ENCODE data around the gene ACER3. TPM values are rescaled to one million over a fixed set of nuclear protein-coding genes. Genes with fewer than 3 reads are reported as not detected.

ACER3 gene
- total RNA-seq, 1 experiment from 2014 or later, result 13.9 TPM

DNA sequence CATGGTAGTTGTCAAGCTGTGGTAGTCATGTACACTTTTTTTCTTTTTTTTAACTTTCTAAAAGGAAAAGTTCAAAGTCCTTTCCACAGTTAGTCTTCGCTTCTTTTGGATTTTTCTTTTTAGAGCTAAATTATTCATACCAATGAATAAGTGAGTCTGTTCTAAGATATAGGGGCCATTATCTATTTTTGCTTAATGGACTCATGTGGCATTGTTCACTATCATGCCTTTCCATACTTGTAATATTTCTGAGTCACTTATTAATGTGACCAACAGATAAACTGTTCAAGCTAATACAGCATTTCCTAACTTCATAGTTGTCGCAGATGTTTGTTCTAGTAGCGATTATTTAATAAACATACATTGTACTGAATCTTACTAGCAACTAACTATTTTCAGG, 165.5 kb downstream of the ACER3 start:
- no peak for DNase-seq (ENCODE audit: low read depth in 1 of 2, low spot score in 2 of 2)
- Histone ChIP-seq H3K27ac (no peak overlapping the region), H3K4me1 (replicated peaks) (peaks cover 2% of the 10 kb centered on the region), H3K4me3 (no peak overlapping the region), H3K9me3 (replicated peaks) (no peaks in the 10 kb centered on the region), H3K27me3 (replicated peaks) (no peaks in the 10 kb centered on the region), H3K36me3 (no peaks in the 10 kb centered on the region)

- Histone ChIP-seq H3K4me3 (no peak overlapping the region), H3K27ac (no peak overlapping the region), H3K36me3 (no peaks in the 10 kb centered on the region), H3K4me1 (replicated peaks) (no peaks in the 10 kb centered on the region; the same call in 1 of the 2 replicates), H3K27me3 (replicated peaks) (no peaks in the 10 kb centered on the region), H3K9me3 (replicated peaks) (no peaks in the 10 kb centered on the region)
- no peak for DNase-seq (ENCODE audit: low read depth in 1 of 2, low spot score in 2 of 2)
Observed at GRCh38 chr11:77026743-77027142, 166.0 kb downstream of the ACER3 start.

GRCh38 chr11:77027275-77027674, 166.6 kb downstream of the ACER3 start:
- no peaks in the 10 kb centered on the region; the same call in 1 of the 2 replicates for H3K4me1 ChIP-seq (replicated peaks)
- H3K27ac ChIP-seq, result no peak overlapping the region
- H3K9me3 ChIP-seq (replicated peaks), result no peaks in the 10 kb centered on the region
- no peaks in the 10 kb centered on the region for H3K36me3 ChIP-seq
- no peak for DNase-seq (ENCODE audit: low read depth in 1 of 2, low spot score in 2 of 2)
- H3K4me3 ChIP-seq, result no peak overlapping the region
- no peaks in the 10 kb centered on the region for H3K27me3 ChIP-seq (replicated peaks)

DNA sequence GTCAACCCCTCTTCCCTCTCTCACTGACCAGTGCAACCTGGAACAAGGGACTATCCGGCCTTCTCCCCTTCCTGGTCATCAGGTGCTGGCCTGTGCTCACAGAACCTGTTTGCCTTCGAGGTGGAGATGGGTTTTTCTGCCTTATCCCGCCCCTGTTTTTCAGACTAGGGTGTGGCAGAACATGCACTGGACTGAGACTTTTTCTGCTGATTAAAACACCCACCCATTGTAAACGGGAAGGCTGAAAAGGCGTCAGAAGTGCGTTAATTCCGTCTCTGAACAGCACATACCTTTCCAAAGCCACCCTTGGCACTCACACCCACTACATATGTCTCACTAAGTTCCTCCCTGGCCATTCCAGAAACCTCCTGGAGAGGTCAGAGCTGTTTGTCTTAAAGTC, 169.1 kb downstream of the ACER3 start:
- Histone ChIP-seq H3K4me3 (no peak overlapping the region), H3K4me1 (replicated peaks) (no peaks in the 10 kb centered on the region; the same call in 1 of the 2 replicates), H3K27me3 (replicated peaks) (no peaks in the 10 kb centered on the region), H3K27ac (no peak overlapping the region), H3K36me3 (no peaks in the 10 kb centered on the region), H3K9me3 (replicated peaks) (no peaks in the 10 kb centered on the region)
- DNase-seq (ENCODE audit: low read depth in 1 of 2, low spot score in 2 of 2), result no peak

DNA sequence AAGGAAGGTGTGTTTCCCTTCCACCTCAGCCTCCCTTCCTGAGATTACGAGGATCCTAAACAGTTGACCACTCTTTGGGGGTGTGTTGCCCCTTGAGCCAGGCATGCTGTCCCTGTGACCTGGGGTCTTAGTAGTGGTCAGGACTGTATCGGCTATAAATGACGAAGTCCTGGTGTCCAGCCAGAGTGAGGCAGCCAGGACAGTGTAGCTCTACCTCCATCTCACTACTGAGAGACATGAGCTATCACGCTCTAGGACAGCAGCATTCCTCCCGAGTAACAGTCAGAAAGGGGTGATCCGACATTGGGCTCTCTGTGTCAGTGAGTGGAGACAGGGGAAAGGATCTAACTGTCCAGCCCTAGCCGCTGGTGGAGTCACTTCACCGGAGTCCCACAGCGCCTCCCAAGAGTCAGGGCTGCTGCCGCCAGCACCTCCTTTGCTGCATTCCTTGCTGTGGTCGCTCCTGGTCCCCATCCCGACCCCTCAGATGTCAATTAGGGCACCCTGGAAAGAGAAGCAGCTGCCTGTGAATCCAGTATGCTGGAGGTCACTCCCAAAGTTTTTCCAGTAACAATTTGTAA, 170.2 kb downstream of the ACER3 start:
- H3K27ac ChIP-seq, result no peak overlapping the region
- DNase-seq (ENCODE audit: low read depth in 1 of 2, low spot score in 2 of 2), result no peak

GRCh38 chr11:77031599-77031998, 170.9 kb downstream of the ACER3 start:
- Histone ChIP-seq H3K36me3 (no peaks in the 10 kb centered on the region), H3K27me3 (replicated peaks) (no peaks in the 10 kb centered on the region), H3K4me1 (replicated peaks) (no peaks in the 10 kb centered on the region; the same call in 1 of the 2 replicates), H3K4me3 (no peak overlapping the region), H3K9me3 (replicated peaks) (no peaks in the 10 kb centered on the region), H3K27ac (no peak overlapping the region)
- DNase-seq (ENCODE audit: low read depth in 1 of 2, low spot score in 2 of 2), result no peak

More for the DNA sequence above, 170.2 kb downstream of the ACER3 start:
- H3K27me3 ChIP-seq (replicated peaks), result no peaks in the 10 kb centered on the region
- no peaks in the 10 kb centered on the region for H3K9me3 ChIP-seq (replicated peaks)
- no peaks in the 10 kb centered on the region for H3K36me3 ChIP-seq
- no peak overlapping the region for H3K4me3 ChIP-seq
- H3K4me1 ChIP-seq (replicated peaks), result no peaks in the 10 kb centered on the region; the same call in 1 of the 2 replicates

DNA sequence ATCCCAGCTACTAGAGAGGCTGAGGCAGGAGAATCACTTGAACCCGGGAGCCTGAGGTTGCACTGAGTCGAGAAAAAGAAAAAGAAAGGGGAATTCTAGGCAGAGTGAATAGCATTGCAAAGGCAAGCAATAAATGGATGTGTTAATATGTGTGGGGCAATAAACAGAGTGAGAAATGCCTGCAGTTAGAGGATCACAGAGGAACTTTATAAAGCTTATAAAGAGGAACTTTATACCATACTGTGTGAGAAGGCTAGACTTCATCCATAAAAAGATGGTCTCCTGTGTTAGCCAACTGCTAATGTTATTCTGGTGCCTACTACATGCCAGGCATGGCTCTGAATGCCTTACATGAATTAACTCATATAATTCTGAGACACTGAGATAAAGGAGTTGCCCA, 174.3 kb downstream of the ACER3 start:
- DNase-seq (ENCODE audit: low read depth in 1 of 2, low spot score in 2 of 2), result no peak
- H3K27me3 ChIP-seq (replicated peaks), result no peaks in the 10 kb centered on the region
- H3K4me1 ChIP-seq (replicated peaks), result peaks cover 19% of the 10 kb centered on the region
- H3K27ac ChIP-seq, result no peak overlapping the region
- H3K4me3 ChIP-seq, result no peak overlapping the region
- no peaks in the 10 kb centered on the region for H3K9me3 ChIP-seq (replicated peaks)
- no peaks in the 10 kb centered on the region for H3K36me3 ChIP-seq

- no peaks in the 10 kb centered on the region for H3K9me3 ChIP-seq (replicated peaks)
- no peak for DNase-seq (ENCODE audit: low read depth in 1 of 2, low spot score in 2 of 2)
Observed at GRCh38 chr11:77035580-77035979, 174.9 kb downstream of the ACER3 start.

DNA sequence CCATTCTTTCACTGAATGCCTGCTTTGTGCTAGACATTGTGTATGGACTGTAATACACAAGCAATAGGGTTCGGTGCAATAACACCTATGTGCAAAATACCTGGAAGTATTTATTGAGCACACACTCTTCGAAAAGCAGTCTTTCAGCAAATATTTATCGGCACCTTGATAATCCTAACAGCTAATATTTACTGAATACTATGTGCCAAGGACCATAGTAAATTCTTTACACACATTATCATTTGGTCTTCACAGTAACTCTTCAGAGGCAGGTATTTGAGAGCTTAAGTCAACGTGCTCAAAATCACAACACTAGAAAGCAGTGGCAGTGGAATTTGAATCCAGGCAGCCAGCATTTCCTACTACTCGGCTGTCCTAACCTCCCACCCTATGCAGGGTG, 175.7 kb downstream of the ACER3 start:
- no peaks in the 10 kb centered on the region for H3K9me3 ChIP-seq (replicated peaks)
- peaks cover 19% of the 10 kb centered on the region for H3K4me1 ChIP-seq (replicated peaks)
- no peaks in the 10 kb centered on the region for H3K27me3 ChIP-seq (replicated peaks)
- no peak overlapping the region for H3K27ac ChIP-seq
- H3K4me3 ChIP-seq, result no peak overlapping the region
- no peak for DNase-seq (ENCODE audit: low read depth in 1 of 2, low spot score in 2 of 2)
- no peaks in the 10 kb centered on the region for H3K36me3 ChIP-seq

More at GRCh38 chr11:77035580-77035979, 174.9 kb downstream of the ACER3 start:
- no peak overlapping the region for H3K4me3 ChIP-seq
- H3K27me3 ChIP-seq (replicated peaks), result no peaks in the 10 kb centered on the region
- H3K36me3 ChIP-seq, result no peaks in the 10 kb centered on the region
- H3K4me1 ChIP-seq (replicated peaks), result peaks cover 19% of the 10 kb centered on the region
- no peak overlapping the region for H3K27ac ChIP-seq

DNA sequence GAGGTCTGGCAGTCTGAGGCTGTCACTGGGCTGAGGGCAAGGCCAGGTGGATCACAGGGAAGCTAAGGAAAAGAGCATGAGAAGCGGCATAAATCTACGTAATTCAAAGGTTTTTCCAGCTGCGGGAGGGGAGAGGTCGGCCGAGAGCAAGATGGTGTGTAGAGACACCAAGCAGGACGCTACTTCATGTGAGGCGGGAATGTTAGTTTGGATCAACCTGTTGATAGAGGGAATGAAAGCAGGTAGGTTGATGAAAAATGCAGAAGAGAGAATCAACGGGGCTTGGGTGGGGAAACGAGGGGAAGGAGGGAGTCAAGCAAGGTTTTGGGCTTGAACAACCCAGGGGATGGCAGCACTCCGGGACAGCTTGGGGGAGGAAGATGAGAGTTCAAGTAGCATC, 176.3 kb downstream of the ACER3 start:
- no peak overlapping the region for H3K27ac ChIP-seq
- H3K27me3 ChIP-seq (replicated peaks), result no peaks in the 10 kb centered on the region
- H3K9me3 ChIP-seq (replicated peaks), result no peaks in the 10 kb centered on the region
- H3K36me3 ChIP-seq, result no peaks in the 10 kb centered on the region
- peaks cover 19% of the 10 kb centered on the region for H3K4me1 ChIP-seq (replicated peaks)
- H3K4me3 ChIP-seq, result no peak overlapping the region
- no peak for DNase-seq (ENCODE audit: low read depth in 1 of 2, low spot score in 2 of 2)

GRCh38 chr11:77038029-77038824, 177.5 kb downstream of the ACER3 start:
- peak overlapping the region; percentile 51 for H3K27ac ChIP-seq
- DNase-seq (ENCODE audit: low read depth in 1 of 2, low spot score in 2 of 2), result peak; percentile 56 to 59
- no peaks in the 10 kb centered on the region for H3K36me3 ChIP-seq
- H3K4me1 ChIP-seq (replicated peaks), result peaks cover 19% of the 10 kb centered on the region
- no peaks in the 10 kb centered on the region for H3K27me3 ChIP-seq (replicated peaks)
- H3K9me3 ChIP-seq (replicated peaks), result no peaks in the 10 kb centered on the region
- H3K4me3 ChIP-seq, result no peak overlapping the region

- H3K4me1 ChIP-seq (replicated peaks), result peaks cover 19% of the 10 kb centered on the region
- no peaks in the 10 kb centered on the region for H3K36me3 ChIP-seq
- H3K27me3 ChIP-seq (replicated peaks), result no peaks in the 10 kb centered on the region
- peak overlapping the region; percentile 51 for H3K27ac ChIP-seq
- no peaks in the 10 kb centered on the region for H3K9me3 ChIP-seq (replicated peaks)
- DNase-seq (ENCODE audit: low read depth in 1 of 2, low spot score in 2 of 2), result peak in 1 of 2 experiments; percentile 51
- no peak overlapping the region for H3K4me3 ChIP-seq
Observed at GRCh38 chr11:77038825-77039326, 178.2 kb downstream of the ACER3 start.

DNA sequence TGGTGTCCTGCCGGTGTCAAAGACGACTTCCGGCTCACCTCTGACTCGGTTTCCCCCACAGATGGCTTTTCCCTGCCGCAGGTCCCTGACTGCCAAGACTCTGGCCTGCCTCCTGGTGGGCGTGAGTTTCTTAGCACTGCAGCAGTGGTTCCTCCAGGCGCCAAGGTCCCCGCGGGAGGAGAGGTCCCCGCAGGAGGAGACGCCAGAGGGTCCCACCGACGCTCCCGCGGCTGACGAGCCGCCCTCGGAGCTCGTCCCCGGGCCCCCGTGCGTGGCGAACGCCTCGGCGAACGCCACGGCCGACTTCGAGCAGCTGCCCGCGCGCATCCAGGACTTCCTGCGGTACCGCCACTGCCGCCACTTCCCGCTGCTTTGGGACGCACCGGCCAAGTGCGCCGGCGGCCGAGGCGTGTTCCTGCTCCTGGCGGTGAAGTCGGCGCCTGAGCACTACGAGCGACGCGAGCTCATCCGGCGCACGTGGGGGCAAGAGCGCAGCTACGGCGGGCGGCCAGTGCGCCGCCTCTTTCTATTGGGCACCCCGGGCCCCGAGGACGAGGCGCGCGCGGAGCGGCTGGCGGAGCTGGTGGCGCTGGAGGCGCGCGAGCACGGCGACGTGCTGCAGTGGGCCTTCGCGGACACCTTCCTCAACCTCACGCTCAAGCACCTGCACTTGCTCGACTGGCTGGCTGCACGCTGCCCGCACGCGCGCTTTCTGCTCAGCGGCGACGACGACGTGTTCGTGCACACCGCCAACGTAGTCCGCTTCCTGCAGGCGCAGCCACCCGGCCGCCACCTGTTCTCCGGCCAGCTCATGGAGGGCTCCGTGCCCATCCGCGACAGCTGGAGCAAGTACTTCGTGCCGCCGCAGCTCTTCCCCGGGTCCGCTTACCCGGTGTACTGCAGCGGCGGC, 179.0 kb downstream of the ACER3 start:
- DNase-seq (ENCODE audit: low read depth in 1 of 2, low spot score in 2 of 2), result peak in 1 of 2 experiments; percentile 10
- Histone ChIP-seq H3K27ac (peak overlapping the region; percentile 51; the same call in 1 of the 2 replicates), H3K9me3 (replicated peaks) (no peaks in the 10 kb centered on the region), H3K27me3 (replicated peaks) (no peaks in the 10 kb centered on the region), H3K4me1 (replicated peaks) (peaks cover 19% of the 10 kb centered on the region), H3K4me3 (no peak overlapping the region), H3K36me3 (no peaks in the 10 kb centered on the region)

All from SJSA1 (cell line).